WTC11 (cell line): ENCODE measurements around the gene LYPD6B. TPM values are rescaled to one million over a fixed set of nuclear protein-coding genes. Genes with fewer than 3 reads are reported as not detected.

Experiments
- ATAC-seq: fragments of 200-7000 bp; cut with Tn5 transposase; 2 replicates; pipeline ENCODE4 v1.10.0; 2021; ENCODE audit warnings: mild to moderate bottlenecking, moderate library complexity
- CTCF ChIA-PET: fragments of 300-600 bp; sonication (Branson Sonifier 250); formaldehyde crosslinking; loops from one replicate; lab custom pipeline; 2021; ENCODE audit warnings: antibody characterized with exemption; lab: Charles Lee
- POLR2A ChIA-PET: fragments of 350-600 bp; sonication (Branson Sonifier 250); formaldehyde crosslinking; loops from one replicate; lab custom pipeline; 2021; ENCODE audit warnings: antibody characterized with exemption; lab: Charles Lee
- DNase-seq: peaks from one replicate; pipeline ENCODE4 v3.0.0; 2021; ENCODE audit warnings: low spot score
- H3K27ac Mint-ChIP-seq: 2 replicates; pipeline ENCODE4 v1.8.0; 2021; ENCODE audit warnings: mixed read lengths
- H3K27me3 Mint-ChIP-seq: 2 replicates; pipeline ENCODE4 v1.8.0; 2021; ENCODE audit warnings: low read depth, mild to moderate bottlenecking, moderate library complexity, mixed read lengths
- H3K36me3 Mint-ChIP-seq: 2 replicates; pipeline ENCODE4 v1.8.0; 2021; ENCODE audit warnings: mixed read lengths
- H3K4me1 Mint-ChIP-seq: 2 replicates; pipeline ENCODE4 v1.8.0; 2022; ENCODE audit warnings: mixed read lengths
- H3K4me3 Mint-ChIP-seq: 2 replicates; pipeline ENCODE4 v1.8.0; 2021; ENCODE audit warnings: mild to moderate bottlenecking, moderate library complexity, mixed read lengths
- H3K9me3 Mint-ChIP-seq: 2 replicates; pipeline ENCODE4 v1.8.0; 2021; ENCODE audit warnings: mixed read lengths
- AFF4 ChIP-seq: sonication (generic); formaldehyde crosslinking; IDR thresholded peaks from 2 replicates; pipeline ENCODE4 v1.8.1; 2023; ENCODE audit warnings: mild to moderate bottlenecking, missing genetic modification reagents, borderline replicate concordance
- ARID4B ChIP-seq: sonication (generic); formaldehyde crosslinking; IDR thresholded peaks from 2 replicates; pipeline ENCODE4 v1.8.0; 2023; ENCODE audit warnings: missing genetic modification reagents, mild to moderate bottlenecking, borderline replicate concordance
- ATF2 ChIP-seq: sonication (generic); formaldehyde crosslinking; IDR thresholded peaks from 2 replicates; pipeline ENCODE4 v1.8.1; 2022; ENCODE audit warnings: low read depth, missing genetic modification reagents, borderline replicate concordance
- CDX4 ChIP-seq: fragments of 250-450 bp; sonication (Bioruptor Pico); IDR thresholded peaks from 2 replicates; pipeline ENCODE4 v1.9.0; 2021; ENCODE audit warnings: moderate library complexity, mild to moderate bottlenecking, inconsistent platforms, borderline replicate concordance
- CREB1 ChIP-seq: sonication (generic); formaldehyde crosslinking; IDR thresholded peaks from 2 replicates; pipeline ENCODE4 v1.8.0; 2023; ENCODE audit warnings: mild to moderate bottlenecking, missing genetic modification reagents
- MYBL2 ChIP-seq: sonication (generic); formaldehyde crosslinking; IDR thresholded peaks from 2 replicates; pipeline ENCODE4 v1.8.1; 2023; ENCODE audit warnings: mild to moderate bottlenecking, moderate library complexity, missing genetic modification reagents
- RORB ChIP-seq: fragments of 250-450 bp; sonication (Bioruptor Pico); IDR thresholded peaks from 2 replicates; pipeline ENCODE4 v1.9.0; 2021; ENCODE audit warnings: mild to moderate bottlenecking
- TEAD4 ChIP-seq: sonication (generic); formaldehyde crosslinking; IDR thresholded peaks from 2 replicates; pipeline ENCODE4 v1.8.0; 2022; ENCODE audit warnings: mild to moderate bottlenecking, missing genetic modification reagents
- ZNF263 ChIP-seq: sonication (generic); formaldehyde crosslinking; IDR thresholded peaks from 2 replicates; pipeline ENCODE4 v1.8.1; 2022; ENCODE audit warnings: low read depth, mild to moderate bottlenecking, moderate library complexity, missing genetic modification reagents
- ZNF512 ChIP-seq: sonication (generic); formaldehyde crosslinking; IDR thresholded peaks from 2 replicates; pipeline ENCODE4 v1.8.1; 2022; ENCODE audit warnings: missing genetic modification reagents, borderline replicate concordance
- total RNA-seq: library from RNA; stranded (reverse); gene quantifications from 3 replicates; pipeline ENCODE4 v1.2.3, GENCODE V29; 2021

LYPD6B gene
- total RNA-seq, 1 experiment from 2014 or later, result 1.6 TPM

- ChIA-PET POLR2A (no interaction called here), CTCF (interaction anchor here (1.0 to 1.2 kb wide), 2 partner anchors 11 to 51 kb away, joined by 3 read pairs; no protein-coding TSS in a partner anchor)
- no peaks in the 10 kb centered on the region for H3K36me3 Mint-ChIP-seq
- no peak for TF ChIP-seq RORB (CRISPR knock-in tag)
- no peak for TF ChIP-seq CREB1
- TF ChIP-seq ZNF512, result no peak
- TF ChIP-seq ARID4B, result no peak
- no peak for TF ChIP-seq ZNF263 (CRISPR knock-in tag)
- no peak for TF ChIP-seq ATF2 (CRISPR knock-in tag)
- no peak for TF ChIP-seq TEAD4 (CRISPR knock-in tag)
- no peak for TF ChIP-seq CDX4 (CRISPR knock-in tag)
- no peak for TF ChIP-seq AFF4 (CRISPR knock-in tag)
- no peak for TF ChIP-seq MYBL2
- H3K4me3 Mint-ChIP-seq, result no peak overlapping the region
- no peaks in the 10 kb centered on the region for H3K27me3 Mint-ChIP-seq
- peaks cover 15% of the 10 kb centered on the region for H3K4me1 Mint-ChIP-seq
- H3K9me3 Mint-ChIP-seq, result peaks cover 5% of the 10 kb centered on the region; the same call in 1 of the 2 replicates
- no peak overlapping the region for H3K27ac Mint-ChIP-seq
- DNase-seq (no peak), ATAC-seq (no peak)
These were observed 29.9 kb downstream of the LYPD6B start for GRCh38 chr2:149068225-149068995.
